Panc1 (cell line): ENCODE results near the gene CPNE6. TPM values are rescaled to one million over a fixed set of nuclear protein-coding genes. Genes with fewer than 3 reads are reported as not detected.
"Not testable (repeated sequence)": the region's sequence is repeated elsewhere in the genome, so short reads cannot be mapped to it uniquely, and the experiment has no call there.

Experiments
- ATAC-seq: fragments of 200-7000 bp; cut with Tn5 transposase; 2 replicates; pipeline ENCODE4 v1.9.1; 2020; ENCODE audit warnings: mild to moderate bottlenecking, moderate library complexity
- BruUV-seq: library from RNA; stranded (reverse); fragments of 400-500 nt; replicated peaks from 2 replicates; lab custom pipeline; 2021; lab: Mats Ljungman, UMichigan
- CTCF ChIA-PET: fragments of 300-600 bp; sonication (Branson Sonifier 250); formaldehyde crosslinking; loops from one replicate; lab custom pipeline; 2022; ENCODE audit warnings: antibody characterized with exemption; lab: Charles Lee
- POLR2A ChIA-PET: fragments of 300-600 bp; sonication (Branson Sonifier 250); formaldehyde crosslinking; loops from one replicate; lab custom pipeline; 2022; ENCODE audit warnings: antibody characterized with exemption; lab: Charles Lee
- DNase-seq: peaks from one replicate; pipeline ENCODE4 v3.0.0-alpha.2; 2010; ENCODE audit warnings: low read depth, low spot score
- H3K27ac ChIP-seq: 2 replicates; pipeline ENCODE4 v1.5.1; 2011; ENCODE audit warnings: mild to moderate bottlenecking, low read length, inconsistent platforms
- H3K27me3 ChIP-seq: fragments of 200-500 bp; sonication (Bioruptor generic); 2 replicates; pipeline ENCODE4 v1.6.0; 2014; ENCODE audit warnings: low read length, inconsistent platforms; ENCODE audit not compliant: control insufficient read depth, insufficient read depth
- H3K36me3 ChIP-seq: fragments of 200-500 bp; sonication (Bioruptor generic); 2 replicates; pipeline ENCODE4 v1.5.1; 2014; ENCODE audit warnings: inconsistent platforms, mild to moderate bottlenecking, low read length, moderate library complexity; ENCODE audit not compliant: control insufficient read depth, insufficient read depth
- H3K4me1 ChIP-seq: 2 replicates; pipeline ENCODE4 v1.5.1; 2011; ENCODE audit warnings: inconsistent platforms, mild to moderate bottlenecking, low read length, moderate library complexity; ENCODE audit not compliant: control insufficient read depth, insufficient read depth
- H3K4me3 ChIP-seq, 2 experiments: 2 replicates each; pipeline ENCODE4 v1.5.1; 2011 to 2012; ENCODE audit warnings: low read depth in 2 of 2, low read length in 2 of 2, mild to moderate bottlenecking in 2 of 2, inconsistent platforms in 1 of 2, moderate library complexity in 1 of 2
- H3K9me3 ChIP-seq: fragments of 200-500 bp; sonication (Bioruptor generic); 2 replicates; pipeline ENCODE4 v1.5.1; 2014; ENCODE audit warnings: low read depth, mild to moderate bottlenecking, inconsistent platforms, low read length, moderate library complexity; ENCODE audit not compliant: control insufficient read depth, insufficient read depth
- POLR2AphosphoS5 ChIP-seq: IDR thresholded peaks from 2 replicates; pipeline ENCODE4 v1.6.1; 2012; ENCODE audit warnings: mild to moderate bottlenecking, low read depth, low read length, moderate library complexity
- SIN3A ChIP-seq: IDR thresholded peaks from 2 replicates; pipeline ENCODE4 v1.6.1; 2012; ENCODE audit warnings: low read depth, mild to moderate bottlenecking, low read length, moderate library complexity, borderline replicate concordance; ENCODE audit not compliant: insufficient read depth
- TCF7L2 ChIP-seq: IDR thresholded peaks from 2 replicates; pipeline ENCODE4 v1.6.1; 2011; ENCODE audit warnings: mild to moderate bottlenecking, low read depth, low read length, inconsistent platforms
- in situ Hi-C: cut with HindIII; loops from 2 replicates; pipeline ENCODE4 v1.10.0; 2016; ENCODE audit warnings: low sequenced_read_pairs, low pct_unique_long_range_greater_than_20kb
- intact Hi-C: fragments of 100-400 bp; cut with micrococcal nuclease; formaldehyde crosslinking; loops from one replicate; pipeline ENCODE4 v1.10.0; 2022; ENCODE audit not compliant: unreplicated experiment
- total RNA-seq: library from RNA; stranded (reverse); gene quantifications from one replicate; pipeline ENCODE4 v1.2.1, GENCODE V29; 2021; ENCODE audit not compliant: unreplicated experiment
- TF ChIP-seq, protein P1 (sequence below), 2 experiments: IDR thresholded peaks; 2 replicates each; pipeline ENCODE4 v1.6.1; 2011 to 2012; ENCODE audit warnings: low read depth in 2 of 2, control low read depth in 1 of 2, low read length in 1 of 2, mild to moderate bottlenecking in 1 of 2, moderate library complexity in 1 of 2; ENCODE audit not compliant: insufficient read depth in 1 of 2
- TF ChIP-seq, protein P2 (sequence below): fragments of 450-650 bp; IDR thresholded peaks from 2 replicates; pipeline ENCODE4 v1.5.1; 2017; ENCODE audit warnings: mild to moderate bottlenecking

Gene CPNE6
- total RNA-seq, 1 experiment from 2014 or later = not detected

DNA sequence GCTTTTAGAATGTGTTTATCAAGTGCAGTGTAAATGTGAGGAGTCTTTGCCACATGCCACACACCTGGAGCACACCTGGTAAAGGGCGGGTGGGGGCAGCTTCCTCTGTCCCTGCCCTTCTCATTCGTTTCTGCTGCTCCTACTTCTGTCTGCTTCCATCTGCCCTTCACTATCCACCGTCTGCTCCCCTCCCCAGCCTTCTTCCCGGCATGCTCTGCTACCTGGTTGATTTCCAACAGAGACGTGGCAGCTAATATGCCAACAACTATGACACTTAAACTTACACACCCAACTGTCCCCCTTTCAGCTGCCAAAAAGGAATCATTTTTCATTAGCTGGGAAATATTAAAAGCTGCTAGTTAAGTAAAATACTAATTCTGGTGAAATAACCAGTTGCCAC, 28.6 kb upstream of the CPNE6 start:
- intact Hi-C loops (no loop called here), in situ Hi-C loops (no loop called here)
- ATAC-seq (no peak), DNase-seq (no peak)
- CTCF ChIA-PET = no interaction called here
- Histone ChIP-seq H3K27ac (no peak overlapping the region), H3K9me3 (no peaks in the 10 kb centered on the region), H3K27me3 (no peaks in the 10 kb centered on the region), H3K4me1 (no peaks in the 10 kb centered on the region), H3K36me3 (no peaks in the 10 kb centered on the region), H3K4me3 (no peak overlapping the region)
- POLR2A ChIA-PET = no interaction called here
- no peak for TF ChIP-seq TCF7L2
- no peak for TF ChIP-seq POLR2AphosphoS5
- no peak for TF ChIP-seq SIN3A
- TF ChIP-seq, protein P1, sequence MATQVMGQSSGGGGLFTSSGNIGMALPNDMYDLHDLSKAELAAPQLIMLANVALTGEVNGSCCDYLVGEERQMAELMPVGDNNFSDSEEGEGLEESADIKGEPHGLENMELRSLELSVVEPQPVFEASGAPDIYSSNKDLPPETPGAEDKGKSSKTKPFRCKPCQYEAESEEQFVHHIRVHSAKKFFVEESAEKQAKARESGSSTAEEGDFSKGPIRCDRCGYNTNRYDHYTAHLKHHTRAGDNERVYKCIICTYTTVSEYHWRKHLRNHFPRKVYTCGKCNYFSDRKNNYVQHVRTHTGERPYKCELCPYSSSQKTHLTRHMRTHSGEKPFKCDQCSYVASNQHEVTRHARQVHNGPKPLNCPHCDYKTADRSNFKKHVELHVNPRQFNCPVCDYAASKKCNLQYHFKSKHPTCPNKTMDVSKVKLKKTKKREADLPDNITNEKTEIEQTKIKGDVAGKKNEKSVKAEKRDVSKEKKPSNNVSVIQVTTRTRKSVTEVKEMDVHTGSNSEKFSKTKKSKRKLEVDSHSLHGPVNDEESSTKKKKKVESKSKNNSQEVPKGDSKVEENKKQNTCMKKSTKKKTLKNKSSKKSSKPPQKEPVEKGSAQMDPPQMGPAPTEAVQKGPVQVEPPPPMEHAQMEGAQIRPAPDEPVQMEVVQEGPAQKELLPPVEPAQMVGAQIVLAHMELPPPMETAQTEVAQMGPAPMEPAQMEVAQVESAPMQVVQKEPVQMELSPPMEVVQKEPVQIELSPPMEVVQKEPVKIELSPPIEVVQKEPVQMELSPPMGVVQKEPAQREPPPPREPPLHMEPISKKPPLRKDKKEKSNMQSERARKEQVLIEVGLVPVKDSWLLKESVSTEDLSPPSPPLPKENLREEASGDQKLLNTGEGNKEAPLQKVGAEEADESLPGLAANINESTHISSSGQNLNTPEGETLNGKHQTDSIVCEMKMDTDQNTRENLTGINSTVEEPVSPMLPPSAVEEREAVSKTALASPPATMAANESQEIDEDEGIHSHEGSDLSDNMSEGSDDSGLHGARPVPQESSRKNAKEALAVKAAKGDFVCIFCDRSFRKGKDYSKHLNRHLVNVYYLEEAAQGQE (IDR thresholded peaks at IDR 0.05; ENCODE audit: insufficient read depth in 1 of 2, low read depth in 2 of 2, low read length in 1 of 2) = no peak
- TF ChIP-seq, protein P2, sequence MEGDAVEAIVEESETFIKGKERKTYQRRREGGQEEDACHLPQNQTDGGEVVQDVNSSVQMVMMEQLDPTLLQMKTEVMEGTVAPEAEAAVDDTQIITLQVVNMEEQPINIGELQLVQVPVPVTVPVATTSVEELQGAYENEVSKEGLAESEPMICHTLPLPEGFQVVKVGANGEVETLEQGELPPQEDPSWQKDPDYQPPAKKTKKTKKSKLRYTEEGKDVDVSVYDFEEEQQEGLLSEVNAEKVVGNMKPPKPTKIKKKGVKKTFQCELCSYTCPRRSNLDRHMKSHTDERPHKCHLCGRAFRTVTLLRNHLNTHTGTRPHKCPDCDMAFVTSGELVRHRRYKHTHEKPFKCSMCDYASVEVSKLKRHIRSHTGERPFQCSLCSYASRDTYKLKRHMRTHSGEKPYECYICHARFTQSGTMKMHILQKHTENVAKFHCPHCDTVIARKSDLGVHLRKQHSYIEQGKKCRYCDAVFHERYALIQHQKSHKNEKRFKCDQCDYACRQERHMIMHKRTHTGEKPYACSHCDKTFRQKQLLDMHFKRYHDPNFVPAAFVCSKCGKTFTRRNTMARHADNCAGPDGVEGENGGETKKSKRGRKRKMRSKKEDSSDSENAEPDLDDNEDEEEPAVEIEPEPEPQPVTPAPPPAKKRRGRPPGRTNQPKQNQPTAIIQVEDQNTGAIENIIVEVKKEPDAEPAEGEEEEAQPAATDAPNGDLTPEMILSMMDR = no peak
- BruUV-seq = no TSS peak

DNA sequence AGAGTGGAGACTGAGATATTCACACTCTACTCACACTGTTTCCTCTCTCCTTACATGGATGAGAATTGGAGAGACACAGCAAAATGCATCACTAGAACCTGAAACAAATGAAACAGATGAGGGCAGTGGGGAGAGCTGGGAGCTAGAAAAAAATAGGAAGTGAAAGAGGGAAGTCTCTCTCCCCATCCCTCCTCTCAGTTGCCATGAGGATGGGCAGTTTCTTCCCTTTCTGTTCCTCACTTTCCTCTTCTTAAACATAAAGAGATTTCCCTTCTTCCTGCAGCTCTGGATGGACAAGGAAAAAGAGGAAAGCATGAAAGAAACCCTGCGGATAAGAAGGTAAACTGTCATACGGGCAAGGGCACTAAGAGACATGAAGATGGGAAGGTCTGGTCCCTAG, 22.4 kb upstream of the CPNE6 start:
- BruUV-seq, intact Hi-C loops, H3K4me3 ChIP-seq, DNase-seq, H3K27me3 ChIP-seq, H3K9me3 ChIP-seq, ATAC-seq, CTCF ChIA-PET, H3K27ac ChIP-seq, POLR2A ChIA-PET, H3K4me1 ChIP-seq, in situ Hi-C loops, H3K36me3 ChIP-seq: not testable (repeated sequence)

DNA sequence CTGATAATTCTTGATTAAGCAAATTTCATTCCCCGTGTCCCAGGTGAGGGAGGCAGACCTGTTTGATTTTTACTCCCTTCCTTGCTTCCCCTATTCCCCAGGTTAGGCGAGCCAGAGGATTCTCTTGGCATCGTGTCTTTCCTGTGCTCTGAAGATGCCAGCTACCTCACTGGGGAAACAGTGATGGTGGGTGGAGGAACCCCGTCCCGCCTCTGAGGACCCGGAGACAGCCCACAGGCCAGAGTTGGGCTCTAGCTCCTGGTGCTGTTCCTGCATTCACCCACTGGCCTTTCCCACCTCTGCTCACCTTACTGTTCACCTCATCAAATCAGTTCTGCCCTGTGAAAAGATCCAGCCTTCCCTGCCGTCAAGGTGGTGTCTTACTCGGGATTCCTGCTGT, 20.6 kb upstream of the CPNE6 start:
- POLR2A ChIA-PET, H3K4me1 ChIP-seq, H3K4me3 ChIP-seq, in situ Hi-C loops, H3K27ac ChIP-seq, intact Hi-C loops, H3K27me3 ChIP-seq, H3K36me3 ChIP-seq, ATAC-seq, BruUV-seq, DNase-seq, CTCF ChIA-PET, H3K9me3 ChIP-seq: not testable (repeated sequence)
